ENCODE data around the gene PDE6A.

- TF ChIP-seq TCF7 (CRISPR knock-in tag; IDR thresholded peaks at IDR 0.05; ENCODE audit: low read depth): no peak
- TF ChIP-seq E2F4 (CRISPR knock-in tag; IDR thresholded peaks at IDR 0.05; ENCODE audit: borderline replicate concordance, low read depth): no peak
- no peak for TF ChIP-seq E2F5 (CRISPR knock-in tag; IDR thresholded peaks at IDR 0.05)
- no peak for TF ChIP-seq MAX (CRISPR knock-in tag; IDR thresholded peaks at IDR 0.05)
- TF ChIP-seq CTCF (IDR thresholded peaks at IDR 0.05): no peak
- no peak for TF ChIP-seq ZNF416 (CRISPR knock-in tag; IDR thresholded peaks at IDR 0.05)
- TF ChIP-seq ESRRA (CRISPR knock-in tag; IDR thresholded peaks at IDR 0.05; ENCODE audit: borderline replicate concordance): no peak
- no peak for TF ChIP-seq AFF4 (CRISPR knock-in tag; IDR thresholded peaks at IDR 0.05; ENCODE audit: borderline replicate concordance)
- TF ChIP-seq ELF4 (CRISPR knock-in tag; IDR thresholded peaks at IDR 0.05; ENCODE audit: low read depth): no peak
- TF ChIP-seq USF2 (CRISPR knock-in tag; IDR thresholded peaks at IDR 0.05): no peak
- TF ChIP-seq NR2C2 (CRISPR knock-in tag; IDR thresholded peaks at IDR 0.05): no peak
- TF ChIP-seq PRDM15 (CRISPR knock-in tag; IDR thresholded peaks at IDR 0.05): no peak
- no peak for TF ChIP-seq ATF2 (CRISPR knock-in tag; IDR thresholded peaks at IDR 0.05; ENCODE audit: borderline replicate concordance, low read depth)
Measured at GRCh38 chr5:149887622-149888183, 56.9 kb downstream of the PDE6A start.

Measured in WTC11 (cell line).